ENCODE measurements around the gene NPFF.

Gene NPFF

DNA sequence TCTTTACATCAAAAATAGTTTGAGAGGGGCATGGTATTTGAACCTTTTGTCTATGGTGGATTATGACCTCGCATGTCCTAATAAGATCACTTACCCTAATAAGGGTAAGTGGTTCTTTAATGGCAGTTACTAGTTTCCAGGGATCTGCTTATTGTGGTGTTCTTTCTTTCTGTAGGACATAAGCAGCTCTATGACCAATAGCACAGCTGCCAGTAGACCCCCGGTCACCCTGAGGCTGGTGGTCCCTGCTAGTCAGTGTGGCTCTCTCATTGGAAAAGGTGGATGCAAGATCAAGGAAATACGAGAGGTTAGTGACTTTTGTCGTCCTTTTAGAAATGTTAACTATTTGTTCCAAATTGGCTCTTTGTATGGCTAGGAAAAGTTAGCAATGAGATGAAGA lies 48.2 kb downstream of the NPFF start:
- no peak for TF ChIP-seq CTCF (conservative IDR thresholded peaks at IDR 0.05; ENCODE audit: control insufficient read depth, insufficient read depth, low read depth, low read length)
- H3K4me3 ChIP-seq (ENCODE audit: control insufficient read depth, low read depth, low read length), result no peak overlapping the region
- DNase-seq (ENCODE audit: low read depth), result no peak
